Activated CD4-positive, CD25-positive, alpha-beta regulatory T cell treated with anti-CD3 and anti-CD28 coated beads, Interleukin-2, amount 50 U/mL, for 24 hours (primary cell): ENCODE measurements around the gene PMEPA1.

ENCODE experiments used
- ATAC-seq, 2 donors: fragments of 150-1000 bp; cut with Tn5 transposase; one replicate each; pipeline ENCODE4 v1.10.0; 2021; ENCODE audit warnings: mild to moderate bottlenecking in 1 of 2, moderate library complexity in 1 of 2

The PMEPA1 gene

GRCh38 chr20:57693002-57693582 lies 16.7 kb downstream of the PMEPA1 start:
- ATAC-seq, result no peak

DNA sequence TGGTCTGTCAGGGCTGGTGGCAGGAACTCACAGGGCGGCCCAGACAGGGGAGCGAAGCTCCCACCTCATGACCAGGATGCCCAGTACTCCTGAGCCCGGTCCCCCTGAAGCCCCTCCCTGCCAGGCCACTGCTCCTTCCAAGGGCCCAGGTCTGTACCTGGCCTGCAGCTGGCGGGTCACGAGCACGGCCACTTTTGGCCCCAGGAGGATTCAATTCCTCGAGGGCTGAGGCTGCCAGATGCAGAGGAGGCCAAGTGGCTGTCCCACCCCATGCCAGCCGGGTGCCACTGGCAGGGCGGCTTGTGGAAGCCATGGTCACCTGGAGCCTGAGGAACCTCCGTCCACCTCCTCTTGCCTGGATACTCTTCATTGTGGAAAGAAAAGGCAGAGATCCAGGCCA lies 17.4 kb downstream of the PMEPA1 start:
- no peak for ATAC-seq

DNA sequence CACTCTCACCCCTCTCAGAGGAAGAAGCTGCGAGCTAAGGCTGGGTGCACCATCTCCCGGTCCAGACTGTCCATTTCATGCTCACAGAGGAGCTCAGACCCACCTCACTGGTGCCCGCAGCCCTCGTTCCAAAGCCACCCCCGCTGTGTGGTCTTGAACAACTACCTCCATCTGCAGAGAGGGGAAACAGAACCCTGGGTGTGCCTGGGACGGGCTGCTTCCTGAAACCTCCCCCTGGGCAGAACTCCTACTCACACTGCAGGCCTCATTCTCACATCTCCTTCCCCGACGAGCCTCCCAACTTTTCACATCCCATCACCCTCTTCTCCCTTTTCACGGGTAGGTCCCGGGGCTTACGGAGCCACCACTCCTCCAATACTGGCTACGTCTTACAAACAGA lies 18.1 kb downstream of the PMEPA1 start:
- ATAC-seq, result no peak

DNA sequence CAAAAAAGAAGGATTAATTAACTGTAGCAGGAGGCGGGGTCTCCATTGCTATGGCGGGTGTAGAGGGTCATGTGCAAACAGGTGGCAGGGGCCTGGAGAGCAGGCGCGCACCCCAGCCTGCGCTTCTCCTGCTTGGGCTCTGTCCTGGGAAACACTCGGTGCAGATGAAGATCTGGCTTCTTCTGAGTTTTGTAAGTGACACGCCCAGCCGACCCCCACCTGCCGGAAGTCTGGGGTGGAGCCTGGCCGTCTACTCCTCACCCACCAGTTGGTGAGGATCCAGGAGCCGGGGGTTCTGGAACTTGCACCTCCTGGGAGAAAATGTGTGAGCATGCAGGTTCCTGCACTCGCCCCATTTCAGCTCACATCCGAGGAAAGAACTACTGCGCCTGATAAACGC lies 19.3 kb downstream of the PMEPA1 start:
- ATAC-seq, result no peak

- no peak for ATAC-seq
Observed at GRCh38 chr20:57689745-57690481, 19.9 kb downstream of the PMEPA1 start.

DNA sequence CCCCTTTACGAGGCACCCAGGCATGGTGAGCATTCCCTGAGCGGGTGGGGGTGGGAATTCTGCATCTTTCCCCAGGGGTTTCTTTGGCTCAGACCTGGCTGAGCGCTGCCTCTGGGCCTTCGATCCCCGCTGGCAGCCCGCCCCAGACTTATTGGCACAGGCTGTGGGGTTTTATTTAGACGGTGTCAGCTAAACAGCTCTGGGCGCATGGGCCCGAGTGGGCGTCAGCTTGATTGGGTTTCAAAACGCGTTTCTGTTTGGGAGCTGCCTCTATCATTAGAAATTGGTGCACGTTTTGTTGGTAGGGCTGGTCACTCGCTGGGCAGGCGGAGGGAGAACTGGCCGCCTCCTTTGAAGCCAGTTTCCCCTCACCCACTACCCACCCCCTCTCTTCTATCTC lies 21.0 kb downstream of the PMEPA1 start:
- no peak for ATAC-seq

DNA sequence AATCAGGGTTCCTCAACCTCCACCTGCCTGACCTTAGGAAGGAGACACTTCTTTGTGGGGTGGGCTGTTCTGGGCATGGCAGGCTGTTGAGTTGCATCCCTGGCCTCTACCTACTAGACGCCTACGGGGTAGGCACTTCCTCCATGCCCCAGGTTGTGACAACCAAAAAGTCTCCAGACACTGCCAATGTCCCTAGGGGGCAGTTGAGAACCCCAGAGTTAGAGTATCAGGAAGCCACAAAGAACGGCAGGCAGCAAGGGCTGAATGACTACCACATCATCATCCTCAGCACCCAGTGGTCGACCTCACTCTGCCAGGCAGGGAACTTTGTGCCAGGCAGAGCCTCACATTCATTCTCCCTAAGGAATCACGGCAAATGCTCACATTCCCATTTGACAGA lies 21.5 kb downstream of the PMEPA1 start:
- no peak for ATAC-seq

GRCh38 chr20:57686931-57687652 lies 22.7 kb downstream of the PMEPA1 start:
- ATAC-seq, result peak in 1 of 2 donors; percentile 58

GRCh38 chr20:57685146-57685758 lies 24.6 kb downstream of the PMEPA1 start:
- no peak for ATAC-seq

- ATAC-seq, result no peak
Observed at GRCh38 chr20:57684808-57685140, 25.0 kb downstream of the PMEPA1 start.

GRCh38 chr20:57683881-57684807 lies 25.7 kb downstream of the PMEPA1 start:
- ATAC-seq, result no peak

GRCh38 chr20:57683287-57683686 lies 26.5 kb downstream of the PMEPA1 start:
- ATAC-seq, result no peak

DNA sequence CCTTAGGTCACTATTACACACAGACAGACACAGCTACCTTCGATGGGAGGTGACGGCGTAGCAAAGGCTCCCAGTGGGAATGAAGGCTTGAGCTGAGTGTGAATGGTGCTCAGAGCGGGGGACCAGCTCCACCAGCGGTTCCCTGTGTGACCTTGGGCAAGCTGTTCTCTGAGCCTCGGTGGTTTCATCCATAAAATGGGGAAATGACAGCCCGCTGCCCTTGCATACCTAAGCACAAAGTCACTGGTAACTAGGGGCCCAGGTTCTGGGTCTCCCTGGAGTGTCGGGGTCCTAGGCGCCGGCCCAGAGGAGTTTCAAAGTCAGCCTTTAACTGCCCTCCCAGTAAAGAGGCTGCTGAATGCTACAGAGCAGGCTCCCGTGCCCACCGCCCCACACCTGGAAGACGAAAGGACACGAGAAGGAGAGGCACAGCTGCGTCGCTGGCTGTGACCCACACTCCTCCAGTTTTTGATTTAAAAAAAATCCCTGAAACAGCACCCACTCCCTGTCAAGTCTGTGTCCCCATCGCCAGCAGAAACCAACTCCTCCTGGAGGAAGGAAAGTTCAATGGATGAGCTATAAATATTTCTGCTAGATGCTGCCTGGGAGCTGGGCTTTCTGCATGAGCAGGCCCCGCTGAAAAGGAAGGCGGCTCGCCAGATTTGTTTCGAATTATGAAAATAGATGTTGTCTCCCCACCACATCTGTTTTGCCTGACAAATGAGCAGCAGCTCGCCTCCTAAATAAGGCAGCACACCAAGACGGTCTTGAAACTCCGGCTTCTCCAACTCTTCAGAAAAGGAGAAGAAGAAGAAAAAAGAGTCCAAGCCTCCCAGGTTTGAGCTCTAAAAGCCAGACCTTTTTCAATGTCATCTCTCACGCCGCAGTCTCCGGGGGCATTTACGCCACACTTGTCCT lies 27.4 kb downstream of the PMEPA1 start:
- ATAC-seq, result no peak

DNA sequence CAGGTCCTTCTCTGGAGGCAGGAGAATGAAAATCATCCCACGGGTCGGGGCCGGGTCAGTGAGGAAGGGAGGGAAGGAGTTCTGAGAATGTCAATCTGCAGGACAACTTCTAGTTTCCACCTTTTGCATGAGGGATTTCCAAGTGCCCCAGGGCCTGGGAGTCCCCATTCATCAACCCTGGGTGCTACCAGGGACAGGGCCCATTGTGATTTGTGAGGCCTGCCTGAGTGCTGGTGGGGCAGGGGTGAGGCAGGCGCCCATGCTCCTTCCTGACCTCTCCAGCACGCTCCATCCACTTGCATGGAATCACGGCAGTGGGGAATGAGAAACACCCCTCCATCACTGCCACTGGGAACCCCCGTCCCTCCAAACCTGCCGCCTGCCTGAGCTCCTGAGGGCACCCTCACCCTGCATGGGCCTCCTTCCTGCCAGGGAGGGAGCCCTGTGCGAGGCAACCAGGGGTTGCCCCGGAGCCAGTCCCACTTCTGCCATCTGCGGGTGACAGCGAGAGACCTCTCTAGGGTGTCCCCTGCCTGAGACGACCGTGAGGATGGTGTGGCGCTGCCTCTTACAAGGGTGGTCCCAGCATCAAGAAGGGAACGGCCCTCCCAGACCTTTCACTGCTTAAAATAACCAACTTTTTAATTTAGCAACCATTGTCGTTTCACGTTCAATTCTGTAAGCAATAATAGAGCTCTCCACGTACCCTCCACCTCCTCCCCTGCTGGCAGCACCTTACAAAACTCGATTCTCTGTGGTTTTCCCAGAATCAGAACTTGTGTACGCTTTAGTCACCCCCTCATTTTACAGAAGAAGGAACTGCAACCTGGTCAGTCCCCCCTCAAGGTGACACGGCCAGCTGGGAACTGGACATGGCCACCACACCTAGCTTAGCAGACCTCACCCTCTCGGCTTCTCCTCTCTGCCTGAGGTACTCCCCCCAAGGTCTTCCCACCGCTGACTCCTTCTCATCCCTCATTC lies 28.6 kb downstream of the PMEPA1 start:
- peak; percentile 23 to 50 for ATAC-seq

DNA sequence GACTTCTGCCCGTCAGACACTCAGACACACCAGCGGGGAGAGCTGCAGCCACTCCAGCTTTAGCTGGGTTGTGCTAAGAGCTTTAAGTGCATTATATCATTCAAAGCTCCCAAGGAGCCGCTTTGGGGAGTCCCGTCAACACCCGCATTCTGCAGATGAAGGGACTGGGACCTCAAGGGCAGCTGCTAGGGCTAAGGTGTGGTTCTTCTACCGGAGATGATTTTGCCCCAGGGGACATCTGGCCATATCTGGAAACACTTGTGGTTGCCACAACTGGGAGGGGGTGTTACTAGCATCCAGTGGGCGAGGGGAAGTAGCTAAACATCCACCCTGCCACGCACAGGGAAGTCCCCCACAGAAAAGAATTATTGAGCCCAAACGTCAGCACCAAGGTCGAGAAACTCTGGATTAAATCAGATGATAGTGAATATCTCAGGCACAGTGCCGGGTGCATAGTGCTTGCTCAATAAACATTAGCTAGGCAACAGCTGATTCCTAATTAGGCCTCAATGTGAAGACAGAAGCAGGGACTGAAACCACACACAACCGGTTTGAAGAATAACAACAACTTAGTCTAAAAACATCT lies 29.6 kb downstream of the PMEPA1 start:
- peak in 1 of 2 donors; percentile 59 for ATAC-seq

GRCh38 chr20:57679113-57679512 lies 30.7 kb downstream of the PMEPA1 start:
- no peak for ATAC-seq

DNA sequence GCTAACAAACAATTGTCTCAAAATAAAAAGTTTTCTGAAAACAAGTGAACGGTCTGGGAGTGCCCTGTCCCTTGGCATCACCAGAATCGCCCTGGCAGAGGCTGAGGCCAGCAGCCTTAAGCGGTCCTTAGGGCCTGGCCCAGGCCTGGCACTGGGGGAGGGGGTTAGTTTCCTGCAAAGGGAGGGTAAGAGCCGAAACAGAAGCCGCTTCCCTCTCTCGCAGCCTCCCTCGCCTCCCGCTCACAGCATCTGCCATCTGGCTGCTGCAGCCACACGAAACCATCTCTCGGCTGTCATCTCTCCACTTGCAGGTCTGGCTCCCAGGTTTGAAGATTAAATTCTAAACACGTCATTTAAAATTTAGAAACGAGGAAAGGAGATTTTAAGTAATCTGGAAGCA lies 31.5 kb downstream of the PMEPA1 start:
- ATAC-seq, result no peak

- no peak for ATAC-seq
Observed at GRCh38 chr20:57677584-57677982, 32.2 kb downstream of the PMEPA1 start.
